ENCODE data around the gene MBTPS1. TPM values are rescaled to one million over a fixed set of nuclear protein-coding genes. Genes with fewer than 3 reads are reported as not detected.

Gene MBTPS1
- total and polyA plus RNA-seq, 9 donors, result 73.8 to 122 (median 90.3) TPM

DNA sequence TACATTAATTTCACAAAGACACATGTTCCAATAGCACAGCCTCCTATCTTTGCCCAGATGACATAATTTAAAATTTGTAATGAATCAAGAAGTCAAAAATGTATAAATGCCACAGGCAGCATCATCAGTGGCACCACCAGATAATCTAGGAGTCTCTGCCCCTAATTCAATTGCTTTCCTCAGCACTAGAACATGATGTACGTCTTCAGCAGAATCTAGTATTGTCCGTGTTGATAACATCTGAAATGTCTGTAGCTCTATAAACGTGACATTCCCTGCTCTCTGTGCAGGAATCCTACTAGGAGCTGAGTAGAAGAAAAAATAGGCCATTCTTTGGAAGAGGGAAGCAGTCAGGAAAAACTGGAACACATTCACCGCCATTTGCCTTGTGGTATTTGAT is 52.8 kb downstream of the MBTPS1 start:
- Histone ChIP-seq H3K27ac (no peak overlapping the region), H3K36me3 (no peaks in the 10 kb centered on the region), H3K4me1 (ENCODE audit: insufficient read depth) (no peaks in the 10 kb centered on the region), H3K27me3 (no peaks in the 10 kb centered on the region), H3K9me3 (no peaks in the 10 kb centered on the region), H3K4me3 (no peak overlapping the region)
- DNase-seq, result no peak
- WGBS, 3 donors, result 90% methylated on average over 4 of the region's 4 CpGs
- intact Hi-C loops (cut with DNase I), result loop anchor here in 2 of 4 donors (5.0 to 10.0 kb wide), 3 partner anchors 99 to 239 kb away; partner anchors contain the start of gene NECAB2 (in 1 of the 2)
- TF ChIP-seq EP300 (IDR thresholded peaks at IDR 0.05) (no peak), POLR2A (IDR thresholded peaks at IDR 0.05) (no peak)
- TF ChIP-seq, protein P1, sequence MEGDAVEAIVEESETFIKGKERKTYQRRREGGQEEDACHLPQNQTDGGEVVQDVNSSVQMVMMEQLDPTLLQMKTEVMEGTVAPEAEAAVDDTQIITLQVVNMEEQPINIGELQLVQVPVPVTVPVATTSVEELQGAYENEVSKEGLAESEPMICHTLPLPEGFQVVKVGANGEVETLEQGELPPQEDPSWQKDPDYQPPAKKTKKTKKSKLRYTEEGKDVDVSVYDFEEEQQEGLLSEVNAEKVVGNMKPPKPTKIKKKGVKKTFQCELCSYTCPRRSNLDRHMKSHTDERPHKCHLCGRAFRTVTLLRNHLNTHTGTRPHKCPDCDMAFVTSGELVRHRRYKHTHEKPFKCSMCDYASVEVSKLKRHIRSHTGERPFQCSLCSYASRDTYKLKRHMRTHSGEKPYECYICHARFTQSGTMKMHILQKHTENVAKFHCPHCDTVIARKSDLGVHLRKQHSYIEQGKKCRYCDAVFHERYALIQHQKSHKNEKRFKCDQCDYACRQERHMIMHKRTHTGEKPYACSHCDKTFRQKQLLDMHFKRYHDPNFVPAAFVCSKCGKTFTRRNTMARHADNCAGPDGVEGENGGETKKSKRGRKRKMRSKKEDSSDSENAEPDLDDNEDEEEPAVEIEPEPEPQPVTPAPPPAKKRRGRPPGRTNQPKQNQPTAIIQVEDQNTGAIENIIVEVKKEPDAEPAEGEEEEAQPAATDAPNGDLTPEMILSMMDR (IDR thresholded peaks at IDR 0.05), result no peak

GRCh38 chr16:84062734-84063640 is 53.8 kb downstream of the MBTPS1 start:
- no peaks in the 10 kb centered on the region for H3K36me3 ChIP-seq
- no peaks in the 10 kb centered on the region for H3K27me3 ChIP-seq
- H3K4me1 ChIP-seq (ENCODE audit: insufficient read depth), result no peaks in the 10 kb centered on the region
- TF ChIP-seq, protein P1 (IDR thresholded peaks at IDR 0.05), result peak; percentile 41 to 59 (median 51)
- no peak for TF ChIP-seq EP300 (IDR thresholded peaks at IDR 0.05)
- no peak for TF ChIP-seq POLR2A (IDR thresholded peaks at IDR 0.05)
- intact Hi-C loops (cut with DNase I), result loop anchor here in 2 of 4 donors (5.0 to 10.0 kb wide), 3 partner anchors 98 to 238 kb away; partner anchors contain the start of gene NECAB2 (in 1 of the 2)
- DNase-seq, result peak; percentile 53 to 81 (median 71)
- H3K27ac ChIP-seq, result no peak overlapping the region
- 42 to 46% (median 42%) methylated on average over 25 of the region's 25 CpGs for WGBS, 3 donors
- no peak overlapping the region for H3K4me3 ChIP-seq
- H3K9me3 ChIP-seq, result no peaks in the 10 kb centered on the region

DNA sequence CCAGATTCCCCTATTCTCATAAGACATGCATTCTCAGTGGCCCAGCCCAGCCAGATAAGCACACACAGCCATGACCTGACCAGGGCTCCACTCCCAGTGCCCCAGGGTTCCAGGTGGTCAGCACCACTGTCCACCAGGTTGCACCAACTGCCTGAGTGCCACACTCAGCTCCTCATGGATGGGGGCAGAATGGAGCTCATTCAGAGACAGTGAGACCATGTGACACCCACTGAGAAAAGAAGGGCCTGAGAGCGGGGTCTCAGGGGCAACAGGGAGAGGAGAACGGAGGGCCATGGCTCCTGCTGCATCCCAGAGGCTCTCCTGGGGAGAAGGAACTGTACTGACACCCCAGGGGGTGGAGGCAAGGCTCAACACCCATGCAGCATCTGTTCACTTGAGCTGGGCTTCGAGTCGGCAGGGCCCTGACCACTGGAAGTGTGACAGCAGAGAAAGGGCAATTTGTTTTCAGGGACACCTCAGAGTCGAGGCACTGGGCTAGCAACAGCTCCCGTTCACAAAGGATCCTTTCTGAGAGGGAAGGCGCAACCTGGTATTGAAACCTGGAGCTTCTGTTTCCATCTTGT is 55.4 kb downstream of the MBTPS1 start:
- 84 to 91% (median 89%) methylated on average over 7 of the region's 7 CpGs for WGBS, 3 donors
- Histone ChIP-seq H3K4me3 (no peak overlapping the region), H3K4me1 (ENCODE audit: insufficient read depth) (no peaks in the 10 kb centered on the region), H3K9me3 (no peaks in the 10 kb centered on the region), H3K36me3 (no peaks in the 10 kb centered on the region), H3K27ac (no peak overlapping the region), H3K27me3 (no peaks in the 10 kb centered on the region)
- TF ChIP-seq, protein P1 (IDR thresholded peaks at IDR 0.05), result no peak
- no peak for TF ChIP-seq POLR2A (IDR thresholded peaks at IDR 0.05)
- TF ChIP-seq EP300 (IDR thresholded peaks at IDR 0.05), result no peak
- intact Hi-C loops (cut with DNase I), result loop anchor here in 2 of 4 donors (5.0 to 10.0 kb wide), 3 partner anchors 97 to 237 kb away; partner anchors contain the start of gene NECAB2 (in 1 of the 2)
- DNase-seq, result peak in 2 of 5 donors; percentile 8 to 21

Measured in ovary (tissue), 9 donors.